ENCODE measurements around the gene LRRC9. TPM values are rescaled to one million over a fixed set of nuclear protein-coding genes. Genes with fewer than 3 reads are reported as not detected.

Gene LRRC9
- total RNA-seq, result not detected in 2 replicates

GRCh38 chr14:59919570-59920377 lies at the start of gene LRRC9:
LRRC9 (plus strand) TSS chr14:59920144.

GRCh38 chr14:59870277-59871165 lies 49.4 kb upstream of the LRRC9 start, which contains the start of gene RTN1:
RTN1 (minus strand) TSS chr14:59870776; CDS start chr14:59870630, 146 bp downstream.

DNA sequence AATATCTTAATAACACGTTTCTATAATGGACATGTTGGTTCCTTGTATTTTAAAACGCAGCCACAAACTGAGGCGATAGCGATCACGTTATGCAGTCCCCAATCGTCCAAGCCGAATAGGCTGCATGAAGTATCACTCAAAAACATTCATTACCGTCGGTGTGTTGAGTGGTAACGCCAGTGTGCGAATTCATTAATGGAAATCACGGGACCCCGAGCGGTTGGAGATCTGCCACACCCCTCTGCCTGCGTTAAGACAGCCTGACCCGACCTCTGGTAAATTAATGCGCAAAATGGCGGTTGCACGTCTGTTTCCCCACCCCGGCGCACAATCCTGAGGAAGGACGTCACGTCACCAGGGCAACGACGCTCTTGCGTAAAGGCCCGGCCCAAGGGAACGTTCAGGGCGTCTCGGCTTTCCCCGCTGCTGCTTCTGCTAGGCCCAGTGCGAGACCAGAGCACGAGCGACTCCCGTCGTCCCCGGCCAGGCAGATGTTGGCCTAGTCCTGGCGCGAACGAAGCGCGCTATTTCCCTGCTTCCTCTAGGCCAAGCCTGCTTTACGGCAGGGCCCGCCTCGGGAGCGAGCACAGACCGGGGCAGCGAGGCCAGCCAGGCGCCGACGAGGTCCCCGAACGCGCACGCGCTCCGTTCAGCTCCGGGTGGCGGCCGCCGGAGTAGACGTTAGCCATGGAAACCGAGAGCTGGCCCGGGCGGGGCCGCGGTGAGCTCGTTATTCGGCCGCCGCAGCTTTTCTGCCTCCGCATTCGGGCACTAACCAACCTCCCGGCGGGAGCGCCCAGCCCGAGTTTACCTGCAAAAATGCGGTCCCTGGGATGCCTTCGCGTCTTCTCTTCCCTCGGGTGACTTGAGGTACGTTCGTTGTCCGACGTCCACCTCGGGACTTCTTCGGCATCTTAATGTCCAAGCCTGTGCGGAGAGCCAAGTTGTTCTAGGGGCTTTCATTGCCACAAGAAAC lies 171.9 kb downstream of the LRRC9 start, which contains the start of gene PCNX4:
Gene PCNX4 (plus strand): TSS at position 374 of the 976 bp plus-strand sequence. CDS start 15,716 bp downstream, outside the sequence.

Other genes with a start within 250 kb of the LRRC9 start
- 0.61 and 0.65 TPM in 2 replicates for gene RTN1, start 49.4 kb upstream of the LRRC9 start, total RNA-seq
- gene PCNX4, start 171.8 kb downstream of the LRRC9 start, total RNA-seq, result 38.7 and 47.7 TPM in 2 replicates
- 65.9 and 66.1 TPM in 2 replicates for gene DHRS7, start 245.3 kb downstream of the LRRC9 start, total RNA-seq